SK-N-SH (cell line): ENCODE data around the gene STON2.

Experiments used
- FOSL2 ChIP-seq: IDR thresholded peaks from 2 replicates; pipeline ENCODE4 v1.4.0; 2012; ENCODE audit warnings: low read depth, mild to moderate bottlenecking, moderate library complexity, borderline replicate concordance
- POLR2AphosphoS5 ChIP-seq: IDR thresholded peaks from 2 replicates; pipeline ENCODE4 v1.6.1; 2012; ENCODE audit warnings: low read depth, low read length
- TF ChIP-seq, protein P1 (sequence below): fragments of 200-600 bp; sonication (generic); IDR thresholded peaks from 2 replicates; pipeline ENCODE4 v1.6.1; 2017; ENCODE audit warnings: antibody characterized with exemption, mild to moderate bottlenecking, moderate library complexity

DNA sequence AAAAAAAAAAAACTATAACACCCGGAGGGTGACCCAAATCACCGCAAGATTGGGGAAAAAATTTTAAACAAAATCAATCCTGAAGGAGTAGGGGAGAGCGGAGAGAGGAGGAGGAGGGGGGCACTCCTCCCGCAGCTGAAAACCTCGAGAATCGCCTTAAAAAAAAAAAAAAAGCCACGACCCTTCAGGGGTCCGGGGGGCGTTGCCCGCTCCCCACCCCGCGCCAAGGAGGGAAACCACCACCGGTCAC is 179.6 kb downstream of the STON2 start:
- TF ChIP-seq, protein P1, sequence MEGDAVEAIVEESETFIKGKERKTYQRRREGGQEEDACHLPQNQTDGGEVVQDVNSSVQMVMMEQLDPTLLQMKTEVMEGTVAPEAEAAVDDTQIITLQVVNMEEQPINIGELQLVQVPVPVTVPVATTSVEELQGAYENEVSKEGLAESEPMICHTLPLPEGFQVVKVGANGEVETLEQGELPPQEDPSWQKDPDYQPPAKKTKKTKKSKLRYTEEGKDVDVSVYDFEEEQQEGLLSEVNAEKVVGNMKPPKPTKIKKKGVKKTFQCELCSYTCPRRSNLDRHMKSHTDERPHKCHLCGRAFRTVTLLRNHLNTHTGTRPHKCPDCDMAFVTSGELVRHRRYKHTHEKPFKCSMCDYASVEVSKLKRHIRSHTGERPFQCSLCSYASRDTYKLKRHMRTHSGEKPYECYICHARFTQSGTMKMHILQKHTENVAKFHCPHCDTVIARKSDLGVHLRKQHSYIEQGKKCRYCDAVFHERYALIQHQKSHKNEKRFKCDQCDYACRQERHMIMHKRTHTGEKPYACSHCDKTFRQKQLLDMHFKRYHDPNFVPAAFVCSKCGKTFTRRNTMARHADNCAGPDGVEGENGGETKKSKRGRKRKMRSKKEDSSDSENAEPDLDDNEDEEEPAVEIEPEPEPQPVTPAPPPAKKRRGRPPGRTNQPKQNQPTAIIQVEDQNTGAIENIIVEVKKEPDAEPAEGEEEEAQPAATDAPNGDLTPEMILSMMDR: 0 out of 2 replicates have a peak, but pooled peaks have one; percentile 7
- TF ChIP-seq FOSL2: no peak
- TF ChIP-seq POLR2AphosphoS5: no peak
